HG02981 (cell line): ENCODE data around the gene CARTPT.

Source experiments
- ATAC-seq: cut with Tn5 transposase; IDR thresholded peaks from one replicate; pipeline ENCODE4 v1.9.1; 2021; ENCODE audit warnings: mild to moderate bottlenecking, moderate library complexity; ENCODE audit not compliant: unreplicated experiment

The CARTPT gene

GRCh38 chr5:71719063-71719964, at the start of gene CARTPT:
CARTPT (plus strand) TSS chr5:71719275; CDS start chr5:71719294, 19 bp downstream.
- ATAC-seq = no peak

GRCh38 chr5:71677977-71678376, 41.1 kb upstream of the CARTPT start:
- no peak for ATAC-seq

DNA sequence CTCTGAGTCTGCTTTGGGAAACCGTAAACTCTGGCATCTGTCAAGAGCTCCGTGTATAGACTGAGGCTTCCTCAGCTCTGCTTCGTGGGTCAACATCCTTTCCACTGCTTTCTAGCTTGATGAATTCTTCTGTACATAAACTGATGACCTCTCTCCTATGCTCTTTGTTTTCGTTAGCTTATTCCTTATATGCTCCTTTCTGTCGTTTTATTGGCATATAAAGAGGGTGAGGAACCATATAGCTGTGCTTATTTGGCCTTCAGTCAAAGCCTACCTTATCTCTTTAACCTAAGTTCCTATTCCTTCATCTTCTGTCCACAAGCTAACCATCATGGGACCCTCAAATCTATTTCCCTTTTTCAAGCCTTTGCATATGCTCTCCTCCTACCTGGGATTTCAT, 39.4 kb upstream of the CARTPT start:
- ATAC-seq = no peak

GRCh38 chr5:71680510-71680909, 38.6 kb upstream of the CARTPT start:
- no peak for ATAC-seq

DNA sequence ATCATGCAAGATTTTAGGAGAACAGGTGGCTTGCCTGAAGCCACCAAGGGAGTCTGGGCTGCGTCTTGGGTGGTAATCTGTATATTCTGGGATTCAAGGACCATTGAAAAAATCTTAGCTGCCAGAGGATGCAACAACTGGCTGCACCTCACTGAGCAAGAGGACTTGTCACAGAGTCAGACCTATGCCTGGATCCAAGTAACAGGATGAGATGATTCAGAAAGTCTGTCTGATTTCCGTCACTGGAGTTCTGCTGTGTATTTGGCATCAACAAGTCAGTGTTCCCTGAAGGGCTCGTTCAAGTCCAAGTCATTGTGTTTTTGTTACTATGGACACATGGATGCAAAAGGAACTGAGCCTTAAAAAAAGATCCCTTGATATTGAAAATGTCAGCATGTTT, 37.8 kb upstream of the CARTPT start:
- no peak for ATAC-seq

DNA sequence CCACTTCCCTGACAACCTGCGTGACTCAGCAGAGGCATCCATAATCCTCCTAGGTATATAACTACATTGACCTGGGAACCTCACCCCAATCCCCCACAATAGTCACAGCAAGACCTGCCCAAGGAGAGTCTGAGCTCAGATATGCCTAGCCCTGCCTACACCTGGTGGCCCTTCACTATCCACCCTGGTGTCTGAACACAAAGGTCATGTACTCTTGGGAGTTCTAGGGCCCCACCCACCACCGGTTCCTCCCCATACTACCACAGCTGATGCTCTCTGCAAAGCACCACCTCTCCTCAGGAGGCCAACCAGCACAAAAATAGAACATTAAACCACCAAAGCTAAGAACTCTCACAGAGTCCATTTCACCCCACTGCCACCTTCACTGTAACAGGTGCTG, 34.8 kb upstream of the CARTPT start:
- no peak for ATAC-seq

DNA sequence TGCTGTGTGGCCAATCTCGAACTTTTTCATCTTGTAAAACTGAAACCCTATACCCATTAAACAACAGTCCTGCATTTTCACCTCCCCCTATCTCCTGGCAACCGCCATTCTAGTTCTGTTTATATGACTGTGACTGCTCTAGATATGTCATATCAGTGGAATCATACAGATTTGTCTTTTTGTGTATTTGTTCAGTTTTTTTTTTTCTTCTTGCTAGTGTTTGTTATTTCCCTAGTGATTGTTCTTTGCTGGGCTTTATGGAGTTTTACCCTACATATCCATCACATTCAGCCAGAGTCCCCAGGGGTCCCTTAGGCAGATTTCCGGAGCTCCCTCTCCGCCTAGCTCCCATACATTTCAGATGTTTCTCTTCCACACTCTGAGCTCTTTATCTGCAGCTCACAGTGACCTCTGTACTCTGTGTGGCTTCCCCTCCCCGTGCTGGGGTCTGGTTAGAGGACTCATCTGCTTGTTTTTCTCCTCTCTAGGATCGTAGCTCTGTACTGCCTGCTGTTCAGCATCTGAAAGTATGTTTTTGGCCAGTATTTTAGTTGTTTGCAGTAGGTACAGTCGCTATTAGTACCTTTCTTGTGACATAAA, 25.1 kb upstream of the CARTPT start:
- no peak for ATAC-seq

- ATAC-seq = no peak
Measured at GRCh38 chr5:71695071-71695470, 24.0 kb upstream of the CARTPT start.

GRCh38 chr5:71695595-71695994, 23.5 kb upstream of the CARTPT start:
- no peak for ATAC-seq

GRCh38 chr5:71697967-71698366, 21.1 kb upstream of the CARTPT start:
- no peak for ATAC-seq

DNA sequence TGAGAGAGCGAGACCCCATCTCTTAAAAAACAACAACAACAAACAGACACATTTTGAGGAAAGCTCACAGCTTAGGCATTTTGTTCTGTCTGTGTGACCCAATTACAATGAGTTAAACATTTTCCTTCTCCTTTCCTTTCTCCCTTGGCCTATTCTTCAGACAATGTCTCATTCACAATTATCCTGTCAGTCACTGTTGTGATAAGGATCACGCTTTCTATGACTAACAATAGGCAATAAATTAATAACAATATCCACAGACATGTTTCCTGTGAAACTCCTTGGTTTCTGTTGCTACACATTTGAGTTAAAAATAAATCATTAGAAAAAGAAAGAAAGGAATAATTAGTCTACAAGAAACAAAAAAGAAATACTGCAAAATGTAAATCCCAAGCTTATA, 19.8 kb upstream of the CARTPT start:
- ATAC-seq = no peak

- no peak for ATAC-seq
Measured at GRCh38 chr5:71699751-71700150, 19.3 kb upstream of the CARTPT start.

GRCh38 chr5:71700803-71701202, 18.3 kb upstream of the CARTPT start:
- no peak for ATAC-seq

DNA sequence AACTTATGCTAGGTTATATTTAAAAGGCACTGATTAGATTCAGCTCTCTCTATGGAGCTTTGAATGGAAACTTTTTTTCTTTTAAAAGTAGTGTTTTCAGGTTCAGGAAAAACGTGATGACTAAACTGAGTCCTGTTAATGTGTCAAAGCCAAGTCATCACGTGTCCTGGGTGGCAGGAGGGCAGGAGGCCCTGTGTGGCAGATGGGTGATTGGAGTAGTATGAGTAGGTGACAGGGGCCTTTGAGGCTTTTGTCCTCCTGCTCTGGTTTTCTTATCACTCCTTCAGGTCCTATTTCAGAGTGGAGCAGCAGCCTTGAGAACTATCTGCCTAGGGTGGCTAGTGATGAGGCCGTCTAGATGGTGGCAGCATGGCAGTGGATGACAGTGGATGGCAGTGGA, 17.7 kb upstream of the CARTPT start:
- ATAC-seq = no peak

- ATAC-seq = no peak
Measured at GRCh38 chr5:71703941-71704340, 15.1 kb upstream of the CARTPT start.

GRCh38 chr5:71705421-71705820, 13.7 kb upstream of the CARTPT start:
- no peak for ATAC-seq

DNA sequence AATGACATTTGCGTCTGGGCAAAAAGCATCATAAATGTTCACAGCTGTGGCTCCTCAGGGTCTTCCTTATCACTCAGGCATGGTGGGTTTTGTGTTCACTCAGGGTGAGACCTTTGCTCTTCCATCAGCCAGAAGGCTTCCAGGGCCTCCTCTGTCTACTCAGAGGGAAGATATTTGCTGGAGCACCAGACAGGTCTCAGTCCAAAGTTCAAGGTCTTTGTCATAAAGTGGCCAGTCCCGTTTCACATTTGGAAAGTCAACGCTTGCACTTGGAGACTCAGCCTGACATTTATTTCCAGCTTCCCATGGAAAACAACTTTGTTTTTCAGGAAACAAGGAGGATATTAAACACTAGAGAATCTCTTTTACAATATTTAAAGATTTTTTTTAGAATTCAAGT, 12.2 kb upstream of the CARTPT start:
- no peak for ATAC-seq

GRCh38 chr5:71711610-71712009, 7.5 kb upstream of the CARTPT start:
- no peak for ATAC-seq

GRCh38 chr5:71714911-71715310, 4.2 kb upstream of the CARTPT start:
- ATAC-seq = no peak

DNA sequence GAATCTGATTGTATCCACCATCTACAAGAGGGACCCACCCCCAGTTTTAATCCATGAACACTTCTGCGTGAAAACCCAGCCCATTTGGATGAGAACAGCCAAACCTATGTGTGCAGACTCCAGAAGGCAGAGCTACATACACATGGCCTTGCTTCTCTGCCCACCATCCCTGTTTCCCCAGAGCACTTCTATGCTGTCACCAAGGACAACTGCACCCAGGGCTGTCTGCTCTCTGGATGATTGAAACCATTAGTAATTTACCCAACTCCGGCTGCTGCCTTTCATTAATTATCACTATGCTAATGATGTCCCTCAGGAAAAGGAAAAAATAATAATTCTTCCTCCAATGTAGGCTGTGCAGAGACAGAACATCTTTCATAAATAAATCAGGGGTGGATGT, 8.9 kb downstream of the CARTPT start:
- ATAC-seq = no peak

DNA sequence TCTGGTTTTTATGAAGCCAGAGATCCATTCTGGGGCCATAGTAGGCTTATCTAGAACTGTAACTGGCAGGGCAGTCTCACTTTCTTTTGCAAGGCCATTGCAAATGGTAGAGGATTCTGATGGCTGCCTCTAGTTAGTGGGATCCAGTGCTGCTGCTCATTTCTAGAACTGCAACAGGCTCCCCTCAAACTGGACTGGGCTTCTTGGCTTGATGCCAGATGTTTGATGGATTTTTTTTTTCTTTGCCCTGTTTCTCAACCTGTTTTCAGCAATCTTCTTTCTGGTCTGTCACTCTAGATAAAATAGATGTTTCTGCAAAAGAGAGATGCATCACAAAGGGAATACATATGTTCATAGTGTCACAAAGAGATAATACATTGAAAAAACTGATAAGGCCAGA, 11.9 kb downstream of the CARTPT start:
- ATAC-seq = no peak

DNA sequence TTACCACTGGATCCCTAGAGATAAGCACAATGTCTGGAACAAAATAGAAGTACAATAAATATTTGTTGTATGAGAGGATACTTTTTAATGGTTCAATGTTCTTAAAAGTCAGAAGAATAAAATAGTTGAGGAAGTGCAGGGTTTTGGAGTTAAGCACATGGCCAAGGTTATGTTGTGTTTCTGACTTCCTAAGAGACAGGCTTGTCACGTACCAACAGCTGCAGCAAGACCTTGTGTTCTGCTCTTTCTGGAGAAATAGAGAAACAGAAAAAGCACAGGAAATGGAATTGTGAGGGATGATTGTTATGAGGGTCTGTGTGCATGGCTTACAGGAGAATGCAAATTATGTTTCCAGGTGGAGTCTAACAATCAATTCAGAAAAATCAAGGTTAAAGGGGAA, 12.9 kb downstream of the CARTPT start:
- ATAC-seq = no peak
